Karpas-422 (cell line): ENCODE results near the gene GAB1. TPM values are rescaled to one million over a fixed set of nuclear protein-coding genes. Genes with fewer than 3 reads are reported as not detected.

ENCODE experiments used
- DNase-seq: peaks from one replicate; pipeline ENCODE4 v3.0.0-alpha.2; 2015
- H2AFZ ChIP-seq: fragments of 200-600 bp; sonication (generic); 2 replicates; pipeline ENCODE4 v1.6.1; 2014; ENCODE audit warnings: antibody characterized with exemption, low read length, mixed read lengths
- H3K27ac ChIP-seq: fragments of 200-600 bp; sonication (generic); 2 replicates; pipeline ENCODE4 v1.5.1; 2014; ENCODE audit warnings: mild to moderate bottlenecking, low read length, moderate library complexity
- H3K27me3 ChIP-seq: fragments of 200-600 bp; sonication (generic); 2 replicates; pipeline ENCODE4 v1.6.1; 2014; ENCODE audit warnings: low read length, mixed read lengths
- H3K36me3 ChIP-seq: fragments of 200-600 bp; sonication (generic); 2 replicates; pipeline ENCODE4 v1.6.1; 2014; ENCODE audit warnings: low read length, mixed read lengths; ENCODE audit not compliant: insufficient read depth
- H3K4me1 ChIP-seq: fragments of 200-600 bp; sonication (generic); 2 replicates; pipeline ENCODE4 v1.6.1; 2014; ENCODE audit warnings: mild to moderate bottlenecking, low read length, mixed read lengths
- H3K4me2 ChIP-seq: fragments of 200-600 bp; sonication (generic); 2 replicates; pipeline ENCODE4 v1.6.1; 2014; ENCODE audit warnings: low read length, low read depth, mild to moderate bottlenecking; ENCODE audit not compliant: poor library complexity, severe bottlenecking
- H3K4me3 ChIP-seq: fragments of 200-600 bp; sonication (generic); 2 replicates; pipeline ENCODE4 v1.5.1; 2014; ENCODE audit warnings: mild to moderate bottlenecking, antibody characterized with exemption, low read length, mixed read lengths
- H3K79me2 ChIP-seq: fragments of 200-600 bp; sonication (generic); 2 replicates; pipeline ENCODE4 v1.6.1; 2014; ENCODE audit warnings: mild to moderate bottlenecking, low read length, mixed read lengths
- H3K9ac ChIP-seq: fragments of 200-600 bp; sonication (generic); 2 replicates; pipeline ENCODE4 v1.6.0; 2014; ENCODE audit warnings: low read length
- H3K9me2 ChIP-seq: fragments of 200-600 bp; sonication (generic), shearing (Covaris generic); replicated peaks from 2 replicates; pipeline ENCODE4 v1.6.0; 2014; ENCODE audit warnings: mild to moderate bottlenecking, low read length, moderate library complexity; ENCODE audit not compliant: insufficient read depth
- H3K9me3 ChIP-seq: fragments of 300-700, 200-600 bp; sonication (generic); 2 replicates; pipeline ENCODE4 v1.6.1; 2014; ENCODE audit warnings: low read length, mixed read lengths
- H4K20me1 ChIP-seq: fragments of 200-600 bp; sonication (generic); 2 replicates; pipeline ENCODE4 v1.6.1; 2014; ENCODE audit warnings: mild to moderate bottlenecking, antibody characterized with exemption, low read length, low read depth; ENCODE audit not compliant: insufficient read depth
- total RNA-seq: library from RNA; depleted of rRNA; stranded (reverse); fragments of >200 nt; shearing (Covaris generic); gene quantifications from 2 replicates; pipeline ENCODE4 v1.2.3, GENCODE V29; 2014; ENCODE audit warnings: low replicate concordance

The GAB1 gene
- total RNA-seq, 1 experiment from 2014 or later: not detected

GRCh38 chr4:143488687-143489086, 152.0 kb downstream of the GAB1 start:
- Histone ChIP-seq H3K27me3 (no peaks in the 10 kb centered on the region), H3K4me2 (no peak overlapping the region), H3K36me3 (no peaks in the 10 kb centered on the region), H3K79me2 (no peaks in the 10 kb centered on the region), H3K9me3 (no peaks in the 10 kb centered on the region), H3K9ac (no peak overlapping the region), H3K4me1 (no peaks in the 10 kb centered on the region), H4K20me1 (no peaks in the 10 kb centered on the region), H3K27ac (no peak overlapping the region), H3K9me2 (no peaks in the 10 kb centered on the region), H3K4me3 (no peak overlapping the region), H2AFZ (no peak overlapping the region)
- DNase-seq: no peak

GRCh38 chr4:143489106-143489505, 152.4 kb downstream of the GAB1 start:
- Histone ChIP-seq H3K9me3 (no peaks in the 10 kb centered on the region), H3K9ac (no peak overlapping the region), H3K4me3 (no peak overlapping the region), H4K20me1 (no peaks in the 10 kb centered on the region), H3K27me3 (no peaks in the 10 kb centered on the region), H3K9me2 (no peaks in the 10 kb centered on the region), H3K36me3 (no peaks in the 10 kb centered on the region), H2AFZ (no peak overlapping the region), H3K4me2 (no peak overlapping the region), H3K27ac (no peak overlapping the region), H3K4me1 (no peaks in the 10 kb centered on the region), H3K79me2 (no peaks in the 10 kb centered on the region)
- no peak for DNase-seq

- Histone ChIP-seq H3K36me3 (no peaks in the 10 kb centered on the region), H3K79me2 (no peaks in the 10 kb centered on the region), H3K4me2 (no peak overlapping the region), H3K4me1 (no peaks in the 10 kb centered on the region), H3K9ac (no peak overlapping the region), H2AFZ (no peak overlapping the region), H4K20me1 (no peaks in the 10 kb centered on the region), H3K9me2 (no peaks in the 10 kb centered on the region), H3K27ac (no peak overlapping the region), H3K9me3 (no peaks in the 10 kb centered on the region), H3K27me3 (no peaks in the 10 kb centered on the region), H3K4me3 (no peak overlapping the region)
- DNase-seq: no peak
These were observed 161.3 kb downstream of the GAB1 start for GRCh38 chr4:143498021-143498420.

- H3K9me2 ChIP-seq: no peaks in the 10 kb centered on the region
- no peaks in the 10 kb centered on the region for H3K79me2 ChIP-seq
- no peak overlapping the region for H3K27ac ChIP-seq
- no peak overlapping the region for H3K4me2 ChIP-seq
- H3K27me3 ChIP-seq: no peaks in the 10 kb centered on the region
- DNase-seq: no peak
- no peak overlapping the region for H2AFZ ChIP-seq
- no peak overlapping the region for H3K9ac ChIP-seq
- no peak overlapping the region for H3K4me3 ChIP-seq
- H3K9me3 ChIP-seq: no peaks in the 10 kb centered on the region
- no peaks in the 10 kb centered on the region for H4K20me1 ChIP-seq
- no peaks in the 10 kb centered on the region for H3K36me3 ChIP-seq
- H3K4me1 ChIP-seq: no peaks in the 10 kb centered on the region
These were observed 165.6 kb downstream of the GAB1 start for GRCh38 chr4:143502231-143502630.

- Histone ChIP-seq H3K36me3 (no peaks in the 10 kb centered on the region), H4K20me1 (no peaks in the 10 kb centered on the region), H3K4me1 (no peaks in the 10 kb centered on the region), H3K9ac (no peak overlapping the region), H3K9me3 (no peaks in the 10 kb centered on the region), H3K4me3 (no peak overlapping the region), H3K4me2 (no peak overlapping the region), H3K27ac (no peak overlapping the region), H3K27me3 (no peaks in the 10 kb centered on the region), H2AFZ (no peak overlapping the region), H3K9me2 (no peaks in the 10 kb centered on the region), H3K79me2 (no peaks in the 10 kb centered on the region)
- DNase-seq: no peak
These were observed 169.4 kb downstream of the GAB1 start for GRCh38 chr4:143506031-143506430.

- DNase-seq: no peak
- H3K9me2 ChIP-seq: no peaks in the 10 kb centered on the region
- peaks cover 35% of the 10 kb centered on the region for H3K79me2 ChIP-seq
- H2AFZ ChIP-seq: peak overlapping the region; percentile 69
- H4K20me1 ChIP-seq: peaks cover 29% of the 10 kb centered on the region
- peaks cover 28% of the 10 kb centered on the region for H3K4me1 ChIP-seq
- H3K27ac ChIP-seq: no peak overlapping the region
- no peaks in the 10 kb centered on the region for H3K27me3 ChIP-seq
- no peak overlapping the region for H3K9ac ChIP-seq
- peak overlapping the region; percentile 94 for H3K4me2 ChIP-seq
- peaks cover 14% of the 10 kb centered on the region; the same call in 1 of the 2 replicates for H3K36me3 ChIP-seq
- no peaks in the 10 kb centered on the region for H3K9me3 ChIP-seq
- H3K4me3 ChIP-seq: no peak overlapping the region
These were observed 175.2 kb downstream of the GAB1 start for GRCh38 chr4:143511906-143512305.

- Histone ChIP-seq H3K9me3 (no peaks in the 10 kb centered on the region), H3K9ac (peak overlapping the region; percentile 92), H3K4me3 (peak overlapping the region; percentile 94), H3K9me2 (no peaks in the 10 kb centered on the region), H3K27ac (peak overlapping the region; percentile 54), H4K20me1 (peaks cover 38% of the 10 kb centered on the region), H3K4me1 (peaks cover 38% of the 10 kb centered on the region), H3K4me2 (peak overlapping the region; percentile 94), H3K79me2 (peaks cover 45% of the 10 kb centered on the region), H3K27me3 (no peaks in the 10 kb centered on the region), H2AFZ (peak overlapping the region; percentile 69), H3K36me3 (peaks cover 24% of the 10 kb centered on the region)
- peak; percentile 95 for DNase-seq
These were observed 176.3 kb downstream of the GAB1 start for GRCh38 chr4:143512978-143513313.

GRCh38 chr4:143513314-143514168, 176.9 kb downstream of the GAB1 start, which contains the start of gene SMARCA5:
Gene SMARCA5 (plus strand): TSS chr4:143513702. CDS start chr4:143513925, 223 bp downstream.
- Histone ChIP-seq H3K4me1 (peaks cover 44% of the 10 kb centered on the region), H3K9me2 (no peaks in the 10 kb centered on the region), H3K9me3 (no peaks in the 10 kb centered on the region), H2AFZ (peak within 1 kb of the TSS; percentile 69), H3K79me2 (peaks cover 51% of the 10 kb centered on the region), H3K9ac (peak within 1 kb of the TSS; percentile 92), H3K4me3 (peak within 1 kb of the TSS; percentile 94), H3K27me3 (no peaks in the 10 kb centered on the region), H3K36me3 (peaks cover 29% of the 10 kb centered on the region), H3K27ac (peak within 1 kb of the TSS; percentile 54), H4K20me1 (peaks cover 43% of the 10 kb centered on the region), H3K4me2 (peak within 1 kb of the TSS; percentile 94)
- DNase-seq: peak; percentile 100
